ENCODE data around the gene GAK. TPM values are rescaled to one million over a fixed set of nuclear protein-coding genes. Genes with fewer than 3 reads are reported as not detected.

GAK gene
- total RNA-seq, 4 donors from 2014 or later: 50.6 to 1,098 (median 104) TPM

GRCh38 chr4:870951-871350 is 61.2 kb downstream of the GAK start:
- H3K36me3 ChIP-seq: no peaks in the 10 kb centered on the region

GRCh38 chr4:869776-870175 is 62.3 kb downstream of the GAK start:
- no peak for DNase-seq
- H3K4me1 ChIP-seq: no peaks in the 10 kb centered on the region
- no peak overlapping the region for H3K27ac ChIP-seq
- no peak overlapping the region for H3K4me3 ChIP-seq
- TF ChIP-seq CTCF (IDR thresholded peaks at IDR 0.05) (no peak), POLR2A (IDR thresholded peaks at IDR 0.05) (no peak)
- no peaks in the 10 kb centered on the region for H3K27me3 ChIP-seq
- no peaks in the 10 kb centered on the region for H3K9me3 ChIP-seq
- intact Hi-C loops (cut with DNase I; ENCODE audit: low total_unique reads): no loop called here
- no peaks in the 10 kb centered on the region for H3K36me3 ChIP-seq

More at GRCh38 chr4:870951-871350, 61.2 kb downstream of the GAK start:
- Histone ChIP-seq H3K4me1 (no peaks in the 10 kb centered on the region), H3K9me3 (no peaks in the 10 kb centered on the region), H3K4me3 (no peak overlapping the region), H3K27me3 (no peaks in the 10 kb centered on the region), H3K27ac (no peak overlapping the region)
- TF ChIP-seq POLR2A (IDR thresholded peaks at IDR 0.05) (no peak), CTCF (IDR thresholded peaks at IDR 0.05) (no peak)
- intact Hi-C loops (cut with DNase I; ENCODE audit: low total_unique reads): no loop called here
- DNase-seq: no peak

- DNase-seq: no peak
- intact Hi-C loops (cut with DNase I; ENCODE audit: low total_unique reads): no loop called here
- H3K4me3 ChIP-seq: no peak overlapping the region
- TF ChIP-seq CTCF (IDR thresholded peaks at IDR 0.05) (no peak), POLR2A (IDR thresholded peaks at IDR 0.05) (no peak)
- H3K27me3 ChIP-seq: no peaks in the 10 kb centered on the region
- H3K9me3 ChIP-seq: no peaks in the 10 kb centered on the region
- no peaks in the 10 kb centered on the region for H3K36me3 ChIP-seq
- no peaks in the 10 kb centered on the region for H3K4me1 ChIP-seq
- no peak overlapping the region for H3K27ac ChIP-seq
Observed at GRCh38 chr4:868421-868820, 63.7 kb downstream of the GAK start.

- intact Hi-C loops (cut with DNase I; ENCODE audit: low total_unique reads): no loop called here
- no peak for TF ChIP-seq CTCF (IDR thresholded peaks at IDR 0.05)
- TF ChIP-seq POLR2A (IDR thresholded peaks at IDR 0.05): no peak
- no peaks in the 10 kb centered on the region for H3K36me3 ChIP-seq
Observed at GRCh38 chr4:867526-868250, 64.4 kb downstream of the GAK start.

GRCh38 chr4:866761-867390 is 65.2 kb downstream of the GAK start:
- no peak overlapping the region for H3K4me3 ChIP-seq
- TF ChIP-seq CTCF (IDR thresholded peaks at IDR 0.05) (no peak), POLR2A (IDR thresholded peaks at IDR 0.05) (no peak)
- DNase-seq: no peak
- no peaks in the 10 kb centered on the region for H3K36me3 ChIP-seq
- no peaks in the 10 kb centered on the region for H3K27me3 ChIP-seq
- intact Hi-C loops (cut with DNase I; ENCODE audit: low total_unique reads): no loop called here
- H3K4me1 ChIP-seq: no peaks in the 10 kb centered on the region
- H3K9me3 ChIP-seq: no peaks in the 10 kb centered on the region
- no peak overlapping the region for H3K27ac ChIP-seq

More at GRCh38 chr4:867526-868250, 64.4 kb downstream of the GAK start:
- Histone ChIP-seq H3K27ac (no peak overlapping the region), H3K27me3 (no peaks in the 10 kb centered on the region), H3K9me3 (no peaks in the 10 kb centered on the region), H3K4me3 (no peak overlapping the region), H3K4me1 (no peaks in the 10 kb centered on the region)
- DNase-seq: no peak
